ENCODE data around the gene VPS13D. TPM values are rescaled to one million over a fixed set of nuclear protein-coding genes. Genes with fewer than 3 reads are reported as not detected.

Gene VPS13D
- polyA plus RNA-seq, 1 experiment: 22.3 TPM

DNA sequence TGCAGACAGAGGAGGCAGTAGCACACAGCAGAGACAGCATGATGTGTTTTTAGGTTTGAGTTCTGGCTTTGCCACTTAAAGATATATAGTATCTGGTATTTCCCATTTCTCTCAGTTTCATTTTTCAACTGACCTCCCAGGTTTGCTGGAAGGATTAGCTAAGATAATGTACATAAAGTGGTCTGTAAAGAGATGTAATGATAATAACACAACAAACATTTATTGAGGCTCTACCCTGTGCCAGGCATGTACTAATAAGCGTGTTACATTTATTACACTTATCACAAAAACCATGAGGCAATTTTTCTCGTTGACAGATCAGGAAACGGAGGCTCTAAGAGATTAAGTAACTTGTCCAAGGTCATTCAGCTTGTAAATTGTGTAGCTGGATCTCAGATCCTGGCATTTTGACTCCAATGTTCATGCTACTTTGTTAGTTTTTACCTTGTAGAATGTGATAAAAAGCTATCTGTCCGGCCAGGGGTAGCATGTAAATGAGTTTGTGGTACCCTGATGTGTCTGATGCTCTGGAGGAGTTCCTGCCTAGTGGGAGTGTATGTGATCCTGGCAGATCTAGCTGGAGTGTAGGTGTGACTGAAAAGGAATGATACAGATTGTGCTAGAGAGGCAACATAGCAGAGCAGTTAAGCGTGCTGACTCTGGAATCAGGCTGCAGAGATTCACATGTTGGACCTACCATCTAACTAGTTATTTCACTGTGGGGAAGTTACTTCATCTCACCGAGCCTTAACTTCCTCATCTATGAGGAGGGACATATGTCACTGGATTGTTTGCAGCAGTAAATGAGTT is 146.6 kb downstream of the VPS13D start:
- POLR2A ChIA-PET: no interaction called here
- Histone ChIP-seq H3K36me3 (ENCODE audit: control insufficient read depth, insufficient read depth, low read length) (peaks cover 1% of the 10 kb centered on the region), H3K4me3 (ENCODE audit: low read depth, low read length) (no peak overlapping the region), H3K27me3 (ENCODE audit: control insufficient read depth, insufficient read depth, low read length) (no peaks in the 10 kb centered on the region)
- DNase-seq (ENCODE audit: low read depth): no peak
- CTCF ChIA-PET: no interaction called here
- TF ChIP-seq, protein P1, sequence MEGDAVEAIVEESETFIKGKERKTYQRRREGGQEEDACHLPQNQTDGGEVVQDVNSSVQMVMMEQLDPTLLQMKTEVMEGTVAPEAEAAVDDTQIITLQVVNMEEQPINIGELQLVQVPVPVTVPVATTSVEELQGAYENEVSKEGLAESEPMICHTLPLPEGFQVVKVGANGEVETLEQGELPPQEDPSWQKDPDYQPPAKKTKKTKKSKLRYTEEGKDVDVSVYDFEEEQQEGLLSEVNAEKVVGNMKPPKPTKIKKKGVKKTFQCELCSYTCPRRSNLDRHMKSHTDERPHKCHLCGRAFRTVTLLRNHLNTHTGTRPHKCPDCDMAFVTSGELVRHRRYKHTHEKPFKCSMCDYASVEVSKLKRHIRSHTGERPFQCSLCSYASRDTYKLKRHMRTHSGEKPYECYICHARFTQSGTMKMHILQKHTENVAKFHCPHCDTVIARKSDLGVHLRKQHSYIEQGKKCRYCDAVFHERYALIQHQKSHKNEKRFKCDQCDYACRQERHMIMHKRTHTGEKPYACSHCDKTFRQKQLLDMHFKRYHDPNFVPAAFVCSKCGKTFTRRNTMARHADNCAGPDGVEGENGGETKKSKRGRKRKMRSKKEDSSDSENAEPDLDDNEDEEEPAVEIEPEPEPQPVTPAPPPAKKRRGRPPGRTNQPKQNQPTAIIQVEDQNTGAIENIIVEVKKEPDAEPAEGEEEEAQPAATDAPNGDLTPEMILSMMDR (IDR thresholded peaks at IDR 0.05; ENCODE audit: insufficient read depth, low read depth, low read length): no peak

DNA sequence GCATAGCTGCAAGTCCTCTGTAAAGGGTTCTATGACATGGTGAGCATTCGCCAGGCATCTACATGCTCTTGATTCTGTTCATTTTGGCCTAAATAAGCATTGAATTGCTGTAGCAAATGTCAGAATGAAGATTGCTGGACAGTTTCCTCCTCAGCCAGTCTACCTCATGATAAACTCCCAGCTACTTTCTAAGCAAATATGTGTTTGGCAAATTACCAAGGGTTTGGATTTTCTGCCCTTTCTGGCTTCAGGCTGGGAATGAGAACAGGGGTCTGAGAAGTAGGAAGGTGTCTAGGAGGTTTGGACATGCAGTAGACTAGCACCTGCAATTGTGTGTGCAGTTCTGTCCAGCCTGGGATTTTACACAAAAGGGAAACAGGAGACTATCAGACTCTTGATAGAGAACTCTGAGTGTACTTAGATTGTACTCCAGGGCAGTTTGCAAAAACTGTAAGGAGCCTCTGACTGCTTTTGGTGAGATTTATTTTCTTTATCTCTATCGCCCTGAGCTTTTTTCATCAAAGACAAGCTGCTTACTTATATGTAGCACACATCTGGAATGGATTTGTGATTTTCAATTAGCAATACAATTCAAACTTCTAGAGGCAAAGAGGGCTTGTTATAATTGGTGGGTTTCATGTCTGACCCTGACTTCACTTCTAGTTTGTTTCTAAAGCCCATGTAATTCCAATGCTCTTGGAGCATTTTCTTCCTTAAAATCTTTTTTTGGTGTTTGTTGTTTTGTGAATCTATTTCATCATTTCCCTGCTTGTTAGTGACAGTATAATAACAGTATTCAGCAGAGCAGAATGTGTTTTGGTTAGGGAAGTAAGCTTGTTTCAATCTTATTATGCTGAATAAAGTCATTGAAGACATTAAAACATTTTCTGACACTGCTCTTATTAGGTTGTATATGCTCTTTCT is 150.8 kb downstream of the VPS13D start:
- DNase-seq (ENCODE audit: low read depth): no peak
- H3K36me3 ChIP-seq (ENCODE audit: control insufficient read depth, insufficient read depth, low read length): peaks cover 5% of the 10 kb centered on the region
- no peak overlapping the region for H3K4me3 ChIP-seq (ENCODE audit: low read depth, low read length)
- CTCF ChIA-PET: interaction anchor here (0.9 kb wide), 1 partner anchor 69 kb away, joined by 3 read pairs; no protein-coding TSS in a partner anchor
- H3K27me3 ChIP-seq (ENCODE audit: control insufficient read depth, insufficient read depth, low read length): no peaks in the 10 kb centered on the region
- POLR2A ChIA-PET: interaction anchor here (0.6 kb wide), 1 partner anchor 45 kb away, joined by 3 read pairs; no protein-coding TSS in a partner anchor
- TF ChIP-seq, protein P1 (IDR thresholded peaks at IDR 0.05; ENCODE audit: insufficient read depth, low read depth, low read length): no peak

GRCh38 chr1:12383001-12383400 is 153.2 kb downstream of the VPS13D start:
- Histone ChIP-seq H3K4me3 (ENCODE audit: low read depth, low read length) (no peak overlapping the region), H3K27me3 (ENCODE audit: control insufficient read depth, insufficient read depth, low read length) (no peaks in the 10 kb centered on the region), H3K36me3 (ENCODE audit: control insufficient read depth, insufficient read depth, low read length) (peaks cover 15% of the 10 kb centered on the region)
- DNase-seq (ENCODE audit: low read depth): no peak
- ChIA-PET CTCF (interaction anchor here (1.0 kb wide), 1 partner anchor 95 kb away, joined by 3 read pairs; no protein-coding TSS in a partner anchor), POLR2A (no interaction called here)
- TF ChIP-seq, protein P1 (IDR thresholded peaks at IDR 0.05; ENCODE audit: insufficient read depth, low read depth, low read length): no peak

DNA sequence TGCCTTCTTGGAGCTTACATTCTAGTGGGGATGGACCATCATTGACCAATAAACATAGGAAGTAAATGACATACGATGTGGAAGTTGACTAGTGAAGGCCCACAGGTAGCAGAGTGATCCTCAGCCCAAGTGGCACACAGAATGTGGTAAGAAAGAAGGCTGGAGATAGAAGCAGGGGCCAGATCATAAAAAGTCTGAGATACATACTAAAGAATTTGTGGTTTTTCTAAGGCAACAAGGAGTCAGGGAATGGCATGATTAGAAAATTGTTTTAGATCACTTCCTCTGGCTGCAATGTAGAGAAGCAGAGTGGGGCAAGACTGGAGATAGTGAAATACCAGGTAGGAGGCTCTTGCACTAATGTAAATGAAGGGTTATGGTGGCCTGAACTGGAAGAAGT is 154.0 kb downstream of the VPS13D start:
- TF ChIP-seq, protein P1 (IDR thresholded peaks at IDR 0.05; ENCODE audit: insufficient read depth, low read depth, low read length): no peak
- no peak for DNase-seq (ENCODE audit: low read depth)
- H3K36me3 ChIP-seq (ENCODE audit: control insufficient read depth, insufficient read depth, low read length): peaks cover 14% of the 10 kb centered on the region
- no peaks in the 10 kb centered on the region for H3K27me3 ChIP-seq (ENCODE audit: control insufficient read depth, insufficient read depth, low read length)
- CTCF ChIA-PET: interaction anchor here (1.0 kb wide), 1 partner anchor 94 kb away, joined by 3 read pairs; no protein-coding TSS in a partner anchor
- no peak overlapping the region for H3K4me3 ChIP-seq (ENCODE audit: low read depth, low read length)
- POLR2A ChIA-PET: no interaction called here
